H9 (cell line): ENCODE measurements around the gene EHBP1. TPM values are rescaled to one million over a fixed set of nuclear protein-coding genes. Genes with fewer than 3 reads are reported as not detected.

Experiments
- DNase-seq: peaks from one replicate; pipeline ENCODE4 v3.0.0-alpha.2; 2017
- H2AFZ ChIP-seq: one replicate; pipeline ENCODE4 v1.6.1; 2013; ENCODE audit warnings: mild to moderate bottlenecking, low read length, control low read depth, moderate library complexity
- H2AK5ac ChIP-seq: 2 replicates; pipeline ENCODE4 v1.6.1; 2013; ENCODE audit warnings: low read length, control low read depth, mixed read lengths; ENCODE audit not compliant: insufficient read length
- H2BK120ac ChIP-seq: one replicate; pipeline ENCODE4 v1.6.1; 2013; ENCODE audit warnings: low read depth, mild to moderate bottlenecking, low read length, control low read depth, inconsistent platforms; ENCODE audit not compliant: poor library complexity, severe bottlenecking
- H2BK12ac ChIP-seq: 2 replicates; pipeline ENCODE4 v1.6.1; 2013; ENCODE audit warnings: low read length, control low read depth, mixed read lengths, low read depth; ENCODE audit not compliant: insufficient read length
- H2BK15ac ChIP-seq: 2 replicates; pipeline ENCODE4 v1.6.1; 2013; ENCODE audit warnings: low read depth, low read length, control low read depth
- H2BK20ac ChIP-seq: one replicate; pipeline ENCODE4 v1.6.1; 2013; ENCODE audit warnings: low read depth, mild to moderate bottlenecking, low read length, control low read depth, inconsistent platforms; ENCODE audit not compliant: poor library complexity, severe bottlenecking
- H2BK5ac ChIP-seq: 2 replicates; pipeline ENCODE4 v1.6.1; 2013; ENCODE audit warnings: low read length, control low read depth, mixed read lengths; ENCODE audit not compliant: insufficient read length
- H3K14ac ChIP-seq: 2 replicates; pipeline ENCODE4 v1.6.1; 2013; ENCODE audit warnings: low read length, control low read depth; ENCODE audit not compliant: insufficient read depth
- H3K18ac ChIP-seq: 2 replicates; pipeline ENCODE4 v1.6.1; 2013; ENCODE audit warnings: low read depth, mild to moderate bottlenecking, mixed read lengths, low read length, control low read depth; ENCODE audit not compliant: insufficient read length
- H3K23ac ChIP-seq: 2 replicates; pipeline ENCODE4 v1.6.1; 2013; ENCODE audit warnings: low read length, control low read depth, mixed read lengths, low read depth; ENCODE audit not compliant: insufficient read length
- H3K23me2 ChIP-seq: 2 replicates; pipeline ENCODE4 v1.6.1; 2013; ENCODE audit warnings: low read depth, mild to moderate bottlenecking, mixed read lengths, low read length, control low read depth; ENCODE audit not compliant: insufficient read length, poor library complexity, severe bottlenecking
- H3K27ac ChIP-seq: 2 replicates; pipeline ENCODE4 v1.5.1; 2013; ENCODE audit warnings: low read length, control low read depth, mixed read lengths, low read depth; ENCODE audit not compliant: insufficient read length
- H3K27me3 ChIP-seq: 2 replicates; pipeline ENCODE4 v1.6.1; 2013; ENCODE audit warnings: low read length, control low read depth, inconsistent platforms; ENCODE audit not compliant: insufficient read depth
- H3K4ac ChIP-seq: 2 replicates; pipeline ENCODE4 v1.6.1; 2013; ENCODE audit warnings: low read depth, mild to moderate bottlenecking, control low read depth, inconsistent platforms, low read length, moderate library complexity
- H3K4me1 ChIP-seq: 2 replicates; pipeline ENCODE4 v1.6.1; 2013; ENCODE audit warnings: low read length, control low read depth, inconsistent platforms; ENCODE audit not compliant: insufficient read depth
- H3K4me2 ChIP-seq: 2 replicates; pipeline ENCODE4 v1.6.1; 2013; ENCODE audit warnings: low read length, control low read depth, mixed read lengths; ENCODE audit not compliant: insufficient read length, insufficient read depth
- H3K56ac ChIP-seq: 2 replicates; pipeline ENCODE4 v1.6.1; 2013; ENCODE audit warnings: low read depth, mild to moderate bottlenecking, mixed read lengths, low read length, control low read depth; ENCODE audit not compliant: insufficient read length
- H3K79me1 ChIP-seq: 2 replicates; pipeline ENCODE4 v1.6.1; 2013; ENCODE audit warnings: low read depth, mild to moderate bottlenecking, moderate library complexity, low read length, control low read depth, inconsistent platforms; ENCODE audit not compliant: insufficient read depth, poor library complexity, severe bottlenecking
- H3K79me2 ChIP-seq: 2 replicates; pipeline ENCODE4 v1.6.1; 2013; ENCODE audit warnings: low read length, control low read depth, inconsistent platforms; ENCODE audit not compliant: insufficient read depth
- H3K9ac ChIP-seq: 2 replicates; pipeline ENCODE4 v1.6.1; 2013; ENCODE audit warnings: low read length, control low read depth, mixed read lengths; ENCODE audit not compliant: insufficient read length; ENCODE audit errors: extremely low read depth
- H3K9me3 ChIP-seq: one replicate; pipeline ENCODE4 v1.6.1; 2013; ENCODE audit warnings: low read depth, low read length, inconsistent platforms; ENCODE audit not compliant: control insufficient read depth
- H3T11ph ChIP-seq: one replicate; pipeline ENCODE4 v1.6.1; 2013; ENCODE audit warnings: mild to moderate bottlenecking, low read length, control low read depth, inconsistent platforms
- H4K20me1 ChIP-seq: one replicate; pipeline ENCODE4 v1.6.1; 2013; ENCODE audit not compliant: control insufficient read depth, insufficient read length, insufficient read depth
- H4K5ac ChIP-seq: 2 replicates; pipeline ENCODE4 v1.6.1; 2013; ENCODE audit warnings: low read depth, mild to moderate bottlenecking, mixed read lengths, low read length, control low read depth; ENCODE audit not compliant: insufficient read length
- H4K8ac ChIP-seq: replicated peaks from 2 replicates; pipeline ENCODE4 v1.6.1; 2013; ENCODE audit warnings: low read length, control low read depth, mixed read lengths, low read depth; ENCODE audit not compliant: insufficient read length
- H4K91ac ChIP-seq: 2 replicates; pipeline ENCODE4 v1.6.1; 2013; ENCODE audit warnings: low read depth, mild to moderate bottlenecking, moderate library complexity, mixed read lengths, low read length, control low read depth; ENCODE audit not compliant: insufficient read length
- H3K27ac Mint-ChIP-seq, 3 experiments: 2 replicates in 2 of 3; 3 replicates in 1 of 3; pipeline ENCODE4 v1.8.0; 2020 to 2021; ENCODE audit warnings: mixed read lengths in 3 of 3, mild to moderate bottlenecking in 1 of 3, moderate library complexity in 1 of 3
- H3K27me3 Mint-ChIP-seq: 2 replicates; pipeline ENCODE4 v1.8.0; 2021; ENCODE audit warnings: low read depth, mild to moderate bottlenecking, moderate library complexity, mixed read lengths
- H3K36me3 Mint-ChIP-seq, 3 experiments: 2 replicates in 2 of 3; 3 replicates in 1 of 3; pipeline ENCODE4 v1.8.0; 2020 to 2021; ENCODE audit warnings: low read depth in 3 of 3, mixed read lengths in 3 of 3; ENCODE audit not compliant: insufficient read depth in 1 of 3
- H3K4me1 Mint-ChIP-seq, 2 experiments: 2 replicates each; pipeline ENCODE4 v1.8.0; 2020; ENCODE audit warnings: mixed read lengths in 2 of 2
- H3K4me3 Mint-ChIP-seq, 2 experiments: 2 replicates in 1 of 2; 3 replicates in 1 of 2; pipeline ENCODE4 v1.8.0; 2020 to 2021; ENCODE audit warnings: mild to moderate bottlenecking in 2 of 2, mixed read lengths in 2 of 2, moderate library complexity in 1 of 2
- H3K9me3 Mint-ChIP-seq, 2 experiments: 2 replicates in 1 of 2; 3 replicates in 1 of 2; pipeline ENCODE4 v1.8.0; 2020; ENCODE audit warnings: mild to moderate bottlenecking in 2 of 2, mixed read lengths in 2 of 2, moderate library complexity in 1 of 2
- CTCF ChIP-seq: fragments of 200-600 bp; sonication (generic); conservative IDR thresholded peaks from 3 replicates; pipeline ENCODE4 v1.8.0; 2021; ENCODE audit warnings: antibody characterized with exemption, mild to moderate bottlenecking
- WGBS: extraction: QIAGEN DNeasy Blood & Tissue Kit; methylation state at CpG from one replicate; pipeline ENCODE4 v1.1.7; 2013; ENCODE audit warnings: missing lambda C conversion rate, low lambda C conversion rate, mixed read lengths; ENCODE audit not compliant: insufficient read length; ENCODE audit errors: extremely low coverage; 5-methylcytosine and 5-hydroxymethylcytosine counted together
- total RNA-seq: library from RNA; stranded (reverse); gene quantifications from 2 replicates; pipeline ENCODE4 v1.2.1, GENCODE V29; 2021

Gene EHBP1
- total RNA-seq, 1 experiment from 2014 or later, result 35.6 TPM

- no peaks in the 10 kb centered on the region for H4K20me1 ChIP-seq
- no peak overlapping the region for H2BK12ac ChIP-seq
- H3K4me2 ChIP-seq, result no peak overlapping the region
- no peak overlapping the region for H2AFZ ChIP-seq
- no peak overlapping the region for H2BK15ac ChIP-seq
- peaks cover 10 to 19% of the 10 kb centered on the region in 2 experiments; a peak in 3 of 4 replicates for H3K4me1 Mint-ChIP-seq
- no peak overlapping the region for H3K18ac ChIP-seq
- H4K91ac ChIP-seq, result no peak overlapping the region
- no peak overlapping the region for H3K56ac ChIP-seq
- TF ChIP-seq CTCF, result no peak
- no CpG with 5 or more reads among the region's 2 CpGs for WGBS
- no peaks in the 10 kb centered on the region for H3K79me2 ChIP-seq
- H3K14ac ChIP-seq, result no peak overlapping the region
- H3K23me2 ChIP-seq, result no peaks in the 10 kb centered on the region
- no peak overlapping the region for H2AK5ac ChIP-seq
- no peak overlapping the region for H2BK20ac ChIP-seq
- no peak overlapping the region for H3K27ac ChIP-seq
- H4K5ac ChIP-seq, result no peak overlapping the region
- H4K8ac ChIP-seq, result no peak overlapping the region
- no peak overlapping the region for H3K9ac ChIP-seq
- H3K4me3 Mint-ChIP-seq, result no peak overlapping the region
- DNase-seq, result no peak
- H3K4me1 ChIP-seq, result peaks cover 3% of the 10 kb centered on the region; the same call in 1 of the 2 replicates
- no peak overlapping the region for H2BK120ac ChIP-seq
- H3K23ac ChIP-seq, result no peak overlapping the region
- no peaks in the 10 kb centered on the region for H3K27me3 Mint-ChIP-seq
- H3K27me3 ChIP-seq, result no peaks in the 10 kb centered on the region
- H3K4ac ChIP-seq, result no peak overlapping the region
- no peaks in the 10 kb centered on the region for H3K9me3 ChIP-seq
- H2BK5ac ChIP-seq, result no peak overlapping the region
- no peaks in the 10 kb centered on the region for H3K79me1 ChIP-seq
- peak overlapping the region in 1 of 3 experiments; percentile 50; a peak in 1 of 7 replicates for H3K27ac Mint-ChIP-seq
- H3K36me3 Mint-ChIP-seq, result no peaks in the 10 kb centered on the region
- no peaks in the 10 kb centered on the region for H3K9me3 Mint-ChIP-seq
- no peak overlapping the region for H3T11ph ChIP-seq
Observed at GRCh38 chr2:62662554-62662953, 43.0 kb upstream of the EHBP1 start.
